ENCODE results near the gene SH3RF3.

The SH3RF3 gene

GRCh38 chr2:109384308-109385271 is 255.6 kb downstream of the SH3RF3 start:
- DNase-seq (ENCODE audit: low read depth) = no peak
- H3K4me3 ChIP-seq (ENCODE audit: control insufficient read depth, low read depth, low read length) = no peak overlapping the region
- TF ChIP-seq CTCF (IDR thresholded peaks at IDR 0.05; ENCODE audit: control insufficient read depth, insufficient read depth, low read depth, low read length, missing control alignments) = no peak

GRCh38 chr2:109385506-109385905 is 256.5 kb downstream of the SH3RF3 start:
- H3K4me3 ChIP-seq (ENCODE audit: control insufficient read depth, low read depth, low read length) = no peak overlapping the region
- no peak for TF ChIP-seq CTCF (IDR thresholded peaks at IDR 0.05; ENCODE audit: control insufficient read depth, insufficient read depth, low read depth, low read length, missing control alignments)
- no peak for DNase-seq (ENCODE audit: low read depth)

- DNase-seq (ENCODE audit: low read depth) = no peak
- no peak overlapping the region for H3K4me3 ChIP-seq (ENCODE audit: control insufficient read depth, low read depth, low read length)
- TF ChIP-seq CTCF (IDR thresholded peaks at IDR 0.05; ENCODE audit: control insufficient read depth, insufficient read depth, low read depth, low read length, missing control alignments) = no peak
Measured at GRCh38 chr2:109386004-109386695, 257.1 kb downstream of the SH3RF3 start.

- no peak for DNase-seq (ENCODE audit: low read depth)
- no peak overlapping the region for H3K4me3 ChIP-seq (ENCODE audit: control insufficient read depth, low read depth, low read length)
- TF ChIP-seq CTCF (IDR thresholded peaks at IDR 0.05; ENCODE audit: control insufficient read depth, insufficient read depth, low read depth, low read length, missing control alignments) = no peak
Measured at GRCh38 chr2:109387221-109387735, 258.3 kb downstream of the SH3RF3 start.

GRCh38 chr2:109387778-109388469 is 258.9 kb downstream of the SH3RF3 start:
- no peak for DNase-seq (ENCODE audit: low read depth)
- TF ChIP-seq CTCF (IDR thresholded peaks at IDR 0.05; ENCODE audit: control insufficient read depth, insufficient read depth, low read depth, low read length, missing control alignments) = no peak
- H3K4me3 ChIP-seq (ENCODE audit: control insufficient read depth, low read depth, low read length) = no peak overlapping the region

- no peak for DNase-seq (ENCODE audit: low read depth)
- TF ChIP-seq CTCF (IDR thresholded peaks at IDR 0.05; ENCODE audit: control insufficient read depth, insufficient read depth, low read depth, low read length, missing control alignments) = no peak
- no peak overlapping the region for H3K4me3 ChIP-seq (ENCODE audit: control insufficient read depth, low read depth, low read length)
Measured at GRCh38 chr2:109391243-109391642, 262.2 kb downstream of the SH3RF3 start.
